Mesenchymal stem cell (in vitro differentiated cells and primary cell): ENCODE measurements around the gene TUSC1.
A peak's percentile ranks its signal among the peaks of the same experiment; 100 is the strongest.

Experiments used
- DNase-seq: peaks from one replicate; pipeline ENCODE4 v3.0.0-alpha.2; 2013
- H2AFZ ChIP-seq: one replicate; pipeline ENCODE4 v1.6.1; 2013; ENCODE audit warnings: low read depth, mild to moderate bottlenecking, control low read depth, inconsistent platforms, low read length, moderate library complexity
- H2AK5ac ChIP-seq: 2 replicates; pipeline ENCODE4 v1.6.1; 2013; ENCODE audit warnings: low read length, moderate library complexity, mild to moderate bottlenecking, inconsistent platforms; ENCODE audit not compliant: severe bottlenecking
- H2BK120ac ChIP-seq: one replicate; pipeline ENCODE4 v1.6.1; 2013; ENCODE audit warnings: low read depth, mild to moderate bottlenecking, inconsistent platforms, low read length, moderate library complexity
- H2BK12ac ChIP-seq, 2 experiments: one replicate each; pipeline ENCODE4 v1.6.1; 2013; ENCODE audit warnings: inconsistent platforms in 2 of 2, low read length in 2 of 2, mild to moderate bottlenecking in 2 of 2, moderate library complexity in 2 of 2, control low read depth in 1 of 2
- H2BK15ac ChIP-seq: one replicate; pipeline ENCODE4 v1.6.1; 2013; ENCODE audit warnings: mild to moderate bottlenecking, low read depth, inconsistent platforms; ENCODE audit not compliant: poor library complexity, severe bottlenecking
- H2BK5ac ChIP-seq: 2 replicates; pipeline ENCODE4 v1.6.1; 2013; ENCODE audit warnings: low read depth, mild to moderate bottlenecking, low read length, control low read depth, inconsistent platforms; ENCODE audit not compliant: poor library complexity, severe bottlenecking
- H3K14ac ChIP-seq, 2 experiments: one replicate each; pipeline ENCODE4 v1.6.1; 2013; ENCODE audit warnings: inconsistent platforms in 2 of 2, low read length in 2 of 2, control low read depth in 1 of 2, mild to moderate bottlenecking in 1 of 2, moderate library complexity in 1 of 2
- H3K18ac ChIP-seq, 2 experiments: one replicate each; pipeline ENCODE4 v1.6.1; 2013; ENCODE audit warnings: inconsistent platforms in 2 of 2, low read length in 2 of 2, control low read depth in 1 of 2, low read depth in 1 of 2, mild to moderate bottlenecking in 1 of 2
- H3K23ac ChIP-seq, 2 experiments: one replicate each; pipeline ENCODE4 v1.6.1; 2013; ENCODE audit warnings: inconsistent platforms in 2 of 2, low read length in 2 of 2, mild to moderate bottlenecking in 2 of 2, moderate library complexity in 2 of 2, control low read depth in 1 of 2
- H3K27ac ChIP-seq: 2 replicates; pipeline ENCODE4 v1.5.1; 2013; ENCODE audit warnings: mild to moderate bottlenecking, moderate library complexity, low read length, control low read depth, inconsistent platforms; ENCODE audit not compliant: poor library complexity, severe bottlenecking
- H3K27me3 ChIP-seq, 2 experiments: 2 replicates each; pipeline versions ENCODE4 v1.6.1 to v1.7.0; 2013; ENCODE audit warnings: low read length in 2 of 2, mild to moderate bottlenecking in 2 of 2, moderate library complexity in 2 of 2, control low read depth in 1 of 2, inconsistent platforms in 1 of 2; ENCODE audit not compliant: control insufficient read depth in 1 of 2, insufficient read depth in 1 of 2
- H3K36me3 ChIP-seq, 2 experiments: 2 replicates each; pipeline versions ENCODE4 v1.6.1 to v1.7.0; 2013; ENCODE audit warnings: low read length in 2 of 2, control low read depth in 1 of 2, inconsistent platforms in 1 of 2, low read depth in 1 of 2, mild to moderate bottlenecking in 1 of 2; ENCODE audit not compliant: insufficient read depth in 2 of 2, control insufficient read depth in 1 of 2
- H3K4ac ChIP-seq, 2 experiments: one replicate each; pipeline ENCODE4 v1.6.1; 2013; ENCODE audit warnings: inconsistent platforms in 2 of 2, low read length in 2 of 2, mild to moderate bottlenecking in 2 of 2, moderate library complexity in 2 of 2, control low read depth in 1 of 2, low read depth in 1 of 2
- H3K4me1 ChIP-seq: 2 replicates; pipeline ENCODE4 v1.6.1; 2013; ENCODE audit warnings: low read depth, low read length, control low read depth; ENCODE audit not compliant: control insufficient read depth, insufficient read depth
- H3K4me2 ChIP-seq: 2 replicates; pipeline ENCODE4 v1.6.1; 2013; ENCODE audit warnings: low read length, mild to moderate bottlenecking, inconsistent platforms; ENCODE audit not compliant: poor library complexity, severe bottlenecking
- H3K4me3 ChIP-seq, 2 experiments: 2 replicates each; pipeline versions ENCODE4 v1.5.1 to v1.7.0; 2013; ENCODE audit warnings: low read length in 2 of 2, mild to moderate bottlenecking in 2 of 2, control low read depth in 1 of 2, low read depth in 1 of 2; ENCODE audit not compliant: insufficient read depth in 1 of 2
- H3K79me1 ChIP-seq: replicated peaks from 2 replicates; pipeline ENCODE4 v1.6.1; 2013; ENCODE audit warnings: mild to moderate bottlenecking, control low read depth, low read length, inconsistent platforms; ENCODE audit not compliant: poor library complexity, severe bottlenecking
- H3K9ac ChIP-seq: 2 replicates; pipeline ENCODE4 v1.7.0; 2013; ENCODE audit warnings: mild to moderate bottlenecking, low read length, moderate library complexity
- H3K9me3 ChIP-seq: 2 replicates; pipeline ENCODE4 v1.7.0; 2013; ENCODE audit warnings: mild to moderate bottlenecking, low read length; ENCODE audit not compliant: control insufficient read depth
- H4K8ac ChIP-seq: one replicate; pipeline ENCODE4 v1.6.1; 2013; ENCODE audit warnings: inconsistent platforms, mild to moderate bottlenecking, low read length, moderate library complexity
- H4K91ac ChIP-seq: one replicate; pipeline ENCODE4 v1.6.1; 2013; ENCODE audit warnings: mild to moderate bottlenecking, low read length, inconsistent platforms
- WGBS: methylation state at CpG from one replicate; pipeline ENCODE4 v1.1.7; 2013; ENCODE audit warnings: mixed read lengths; 5-methylcytosine and 5-hydroxymethylcytosine counted together

The TUSC1 gene

DNA sequence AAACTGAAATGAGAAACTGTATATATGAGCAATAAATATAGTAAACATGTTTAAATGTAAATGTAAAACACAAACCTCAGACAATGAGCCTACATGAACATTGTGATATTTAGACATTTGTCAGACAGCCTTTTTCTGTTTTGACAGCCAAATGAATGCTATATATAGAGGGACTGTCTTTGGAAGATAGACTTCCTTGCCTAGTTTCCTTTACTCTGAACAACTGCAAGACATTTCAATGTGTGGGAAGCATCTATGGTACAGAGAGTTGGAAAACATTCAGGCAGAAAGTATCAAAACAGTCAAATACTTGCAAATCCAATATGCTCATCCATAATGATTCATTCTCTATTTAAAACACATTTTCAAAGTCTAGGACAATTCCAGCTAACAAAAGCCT lies 31.7 kb upstream of the TUSC1 start:
- no peak overlapping the region for H2BK120ac ChIP-seq
- H3K27ac ChIP-seq: no peak overlapping the region
- no peak overlapping the region for H3K4me2 ChIP-seq
- no peak overlapping the region for H3K4ac ChIP-seq
- H3K18ac ChIP-seq: no peak overlapping the region
- peak overlapping the region; percentile 50 for H3K9ac ChIP-seq
- H2AFZ ChIP-seq: no peak overlapping the region
- no peak overlapping the region for H3K4me3 ChIP-seq
- no peak for DNase-seq
- no peak overlapping the region for H3K23ac ChIP-seq
- H2BK12ac ChIP-seq: no peak overlapping the region
- H2AK5ac ChIP-seq: no peak overlapping the region
- no peaks in the 10 kb centered on the region for H3K79me1 ChIP-seq
- H3K4me1 ChIP-seq: no peaks in the 10 kb centered on the region
- no peak overlapping the region for H4K91ac ChIP-seq
- H3K9me3 ChIP-seq: no peaks in the 10 kb centered on the region
- no peak overlapping the region for H2BK5ac ChIP-seq
- no peaks in the 10 kb centered on the region for H3K27me3 ChIP-seq
- H3K14ac ChIP-seq: no peak overlapping the region
- H2BK15ac ChIP-seq: no peak overlapping the region
- no peak overlapping the region for H4K8ac ChIP-seq
- no peaks in the 10 kb centered on the region for H3K36me3 ChIP-seq

DNA sequence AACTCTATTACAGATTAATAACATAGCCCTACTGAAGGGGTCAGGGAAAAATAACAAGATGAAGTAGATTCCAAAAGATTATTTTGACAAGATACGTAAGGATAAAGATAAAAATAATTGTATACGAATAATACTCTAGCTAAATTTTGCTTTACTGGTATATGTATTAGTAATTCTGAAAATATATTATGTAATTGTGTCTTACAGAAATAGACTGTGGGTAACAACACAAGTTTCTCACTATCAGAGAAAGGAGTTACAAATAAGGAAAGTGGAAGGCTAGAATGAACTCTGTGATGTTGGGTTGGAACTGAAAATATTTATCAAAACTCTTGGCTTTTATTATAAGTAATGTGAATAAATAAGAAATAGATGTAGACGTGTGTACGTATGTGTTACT lies 26.6 kb upstream of the TUSC1 start:
- Histone ChIP-seq H3K27ac (no peak overlapping the region), H2BK12ac (no peak overlapping the region), H2BK15ac (no peak overlapping the region), H3K27me3 (no peaks in the 10 kb centered on the region), H3K4me2 (no peak overlapping the region), H4K91ac (no peak overlapping the region), H3K9me3 (no peaks in the 10 kb centered on the region), H3K4me3 (no peak overlapping the region), H3K79me1 (no peaks in the 10 kb centered on the region), H2AK5ac (no peak overlapping the region), H3K23ac (no peak overlapping the region), H3K18ac (no peak overlapping the region), H2BK5ac (no peak overlapping the region), H4K8ac (no peak overlapping the region), H2BK120ac (no peak overlapping the region), H3K4ac (no peak overlapping the region), H2AFZ (no peak overlapping the region), H3K36me3 (no peaks in the 10 kb centered on the region), H3K9ac (no peak overlapping the region), H3K4me1 (no peaks in the 10 kb centered on the region), H3K14ac (no peak overlapping the region)
- WGBS: 100% methylated on average over 1 of the region's 4 CpGs
- DNase-seq: no peak

DNA sequence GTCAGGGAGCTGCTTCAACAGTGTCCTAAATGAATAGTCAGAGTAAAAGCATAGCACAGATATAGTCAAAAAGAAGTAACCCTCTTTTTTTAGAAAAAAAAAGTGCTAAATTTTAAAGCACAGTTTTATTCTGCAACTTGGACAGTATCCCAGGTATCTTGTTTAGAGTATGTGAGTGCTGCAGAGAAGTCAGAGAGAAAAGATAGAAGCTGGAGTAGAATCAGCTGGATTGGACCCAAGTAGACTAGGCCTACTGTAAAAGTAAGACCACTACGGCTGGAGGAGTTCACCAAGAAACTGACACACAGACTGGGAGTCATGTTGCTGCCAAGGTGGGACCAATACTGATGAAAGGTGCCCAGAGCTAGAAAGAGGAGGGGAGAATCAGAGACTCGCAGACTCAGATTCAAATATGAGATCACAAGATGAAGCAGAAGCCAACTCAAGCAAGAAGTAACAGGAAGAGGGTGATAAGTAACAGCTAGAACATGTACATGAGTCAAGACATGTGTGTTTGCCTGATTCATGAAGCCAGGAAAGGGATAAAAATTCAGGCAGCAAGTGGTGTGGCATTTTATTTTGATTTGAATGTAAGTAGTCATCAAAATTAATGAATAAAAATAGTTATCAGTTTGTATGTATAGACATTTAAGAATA lies 25.6 kb upstream of the TUSC1 start:
- Histone ChIP-seq H3K14ac (no peak overlapping the region), H2AFZ (no peak overlapping the region), H3K9me3 (no peaks in the 10 kb centered on the region), H2BK5ac (no peak overlapping the region), H3K36me3 (no peaks in the 10 kb centered on the region), H3K9ac (peak overlapping the region; percentile 49), H3K27me3 (no peaks in the 10 kb centered on the region), H3K4ac (no peak overlapping the region), H3K18ac (no peak overlapping the region), H3K23ac (no peak overlapping the region), H3K4me1 (no peaks in the 10 kb centered on the region), H4K8ac (no peak overlapping the region), H3K4me2 (no peak overlapping the region), H3K4me3 (no peak overlapping the region), H2AK5ac (no peak overlapping the region), H3K79me1 (no peaks in the 10 kb centered on the region), H4K91ac (no peak overlapping the region), H2BK15ac (no peak overlapping the region), H2BK12ac (no peak overlapping the region), H3K27ac (no peak overlapping the region), H2BK120ac (no peak overlapping the region)
- WGBS: 95% methylated on average over 2 of the region's 2 CpGs
- DNase-seq: no peak

DNA sequence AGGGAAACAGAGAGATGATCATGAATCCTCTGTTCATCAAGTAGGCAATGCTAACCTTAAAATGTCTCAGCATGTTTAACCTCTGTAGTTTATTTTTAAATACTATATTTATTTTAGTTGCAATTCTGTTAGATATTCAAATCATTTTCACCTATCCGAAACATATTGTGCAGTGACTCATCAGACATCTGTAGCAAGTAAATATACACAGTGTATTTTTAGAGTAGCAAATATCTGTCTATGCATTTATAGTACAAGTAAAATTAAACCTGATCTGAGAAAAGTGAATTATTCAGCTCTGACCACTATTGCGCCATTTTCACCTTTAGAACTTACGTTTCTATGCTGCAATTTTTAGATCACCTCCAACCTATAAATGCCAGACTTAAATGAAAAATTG lies 24.3 kb upstream of the TUSC1 start:
- Histone ChIP-seq H3K23ac (no peak overlapping the region), H2BK120ac (no peak overlapping the region), H2BK15ac (no peak overlapping the region), H4K8ac (no peak overlapping the region), H3K27me3 (no peaks in the 10 kb centered on the region), H2BK5ac (no peak overlapping the region), H3K14ac (no peak overlapping the region), H3K4me1 (no peaks in the 10 kb centered on the region), H3K27ac (no peak overlapping the region), H3K4me2 (no peak overlapping the region), H2BK12ac (no peak overlapping the region), H3K79me1 (no peaks in the 10 kb centered on the region), H2AFZ (no peak overlapping the region), H3K4ac (no peak overlapping the region), H3K9ac (no peak overlapping the region), H4K91ac (no peak overlapping the region), H3K36me3 (no peaks in the 10 kb centered on the region), H3K9me3 (no peaks in the 10 kb centered on the region), H2AK5ac (no peak overlapping the region), H3K18ac (no peak overlapping the region), H3K4me3 (no peak overlapping the region)
- WGBS: no CpG with 5 or more reads among the region's 3 CpGs
- DNase-seq: no peak
